Sigmoid colon (tissue), 7 donors: ENCODE measurements around the gene GBX1. TPM values are rescaled to one million over a fixed set of nuclear protein-coding genes. Genes with fewer than 3 reads are reported as not detected.

ENCODE experiments used
- DNase-seq: peaks from one replicate; pipeline ENCODE4 v3.0.0-alpha.2; 2019
- H3K27ac ChIP-seq, 4 donors: fragments of 200-600 bp; sonication (generic); one replicate each; pipeline ENCODE4 v1.5.1; 2016 to 2019; ENCODE audit warnings: mild to moderate bottlenecking in 1 of 4
- H3K27me3 ChIP-seq, 3 donors: fragments of 200-600 bp; sonication (generic); one replicate each; pipeline ENCODE4 v1.5.1; 2019; ENCODE audit warnings: mild to moderate bottlenecking in 1 of 3
- H3K36me3 ChIP-seq, 4 donors: fragments of 200-600 bp; sonication (generic); one replicate each; pipeline ENCODE4 v1.5.1; 2016 to 2019
- H3K4me1 ChIP-seq, 4 donors: fragments of 200-600 bp; sonication (generic); one replicate each; pipeline ENCODE4 v1.5.1; 2017 to 2019
- H3K4me3 ChIP-seq, 4 donors: fragments of 200-600 bp; sonication (generic); one replicate each; pipeline ENCODE4 v1.5.1; 2017 to 2019; ENCODE audit warnings: mild to moderate bottlenecking in 2 of 4, moderate library complexity in 1 of 4
- H3K9me3 ChIP-seq, 4 donors: fragments of 200-600 bp in 3 of 4; sonication (generic) in 3 of 4; one replicate each; pipeline versions ENCODE4 v1.5.1 to v1.6.1; 2013 to 2019
- EP300 ChIP-seq, 4 donors: sonication (generic); formaldehyde crosslinking; IDR thresholded peaks; one replicate each; pipeline ENCODE4 v1.6.1; 2017; ENCODE audit warnings: antibody characterized with exemption in 4 of 4
- POLR2A ChIP-seq, 2 donors: fragments of 450-650 bp; IDR thresholded peaks; one replicate each; pipeline ENCODE4 v1.6.1; 2016; ENCODE audit warnings: antibody characterized with exemption in 2 of 2, mild to moderate bottlenecking in 2 of 2, moderate library complexity in 2 of 2
- POLR2AphosphoS5 ChIP-seq, 4 donors: sonication (generic); formaldehyde crosslinking; IDR thresholded peaks; one replicate each; pipeline ENCODE4 v1.6.1; 2017; ENCODE audit warnings: antibody characterized with exemption in 4 of 4
- WGBS, 2 donors: extraction: QIAGEN DNeasy Blood & Tissue Kit; methylation state at CpG; one replicate each; pipeline ENCODE4 v1.1.7; 2013; 5-methylcytosine and 5-hydroxymethylcytosine counted together
- intact Hi-C: fragments of 100-400 bp; cut with DNase I; formaldehyde crosslinking; loops from one replicate; pipeline ENCODE4 v1.15.1; 2023
- polyA plus RNA-seq, 3 donors: library from polyadenylated mRNA; stranded (reverse); fragments of 200-250 nt; gene quantifications; one replicate each; pipeline ENCODE4 v1.2.3, GENCODE V29; 2013
- total RNA-seq, 4 donors: library from RNA; depleted of rRNA; stranded (reverse); fragments of >200 nt; gene quantifications; one replicate each; pipeline ENCODE4 v1.1.0, GENCODE V29; 2016
- TF ChIP-seq, protein P1 (sequence below), 4 experiments: fragments of 450-650 bp in 3 of 4; fragments of 200-600 bp in 1 of 4; IDR thresholded peaks; one replicate each; pipeline ENCODE4 v1.5.1; 2016 to 2019; ENCODE audit warnings: antibody characterized with exemption in 4 of 4, mild to moderate bottlenecking in 3 of 4, moderate library complexity in 2 of 4
- donor health status: healthy with polysubstance abuse.
- donor health status: Bipolar disorder and iron deficiency.
- donor health status: healthy.

The GBX1 gene
- total and polyA plus RNA-seq, 7 donors = not detected

DNA sequence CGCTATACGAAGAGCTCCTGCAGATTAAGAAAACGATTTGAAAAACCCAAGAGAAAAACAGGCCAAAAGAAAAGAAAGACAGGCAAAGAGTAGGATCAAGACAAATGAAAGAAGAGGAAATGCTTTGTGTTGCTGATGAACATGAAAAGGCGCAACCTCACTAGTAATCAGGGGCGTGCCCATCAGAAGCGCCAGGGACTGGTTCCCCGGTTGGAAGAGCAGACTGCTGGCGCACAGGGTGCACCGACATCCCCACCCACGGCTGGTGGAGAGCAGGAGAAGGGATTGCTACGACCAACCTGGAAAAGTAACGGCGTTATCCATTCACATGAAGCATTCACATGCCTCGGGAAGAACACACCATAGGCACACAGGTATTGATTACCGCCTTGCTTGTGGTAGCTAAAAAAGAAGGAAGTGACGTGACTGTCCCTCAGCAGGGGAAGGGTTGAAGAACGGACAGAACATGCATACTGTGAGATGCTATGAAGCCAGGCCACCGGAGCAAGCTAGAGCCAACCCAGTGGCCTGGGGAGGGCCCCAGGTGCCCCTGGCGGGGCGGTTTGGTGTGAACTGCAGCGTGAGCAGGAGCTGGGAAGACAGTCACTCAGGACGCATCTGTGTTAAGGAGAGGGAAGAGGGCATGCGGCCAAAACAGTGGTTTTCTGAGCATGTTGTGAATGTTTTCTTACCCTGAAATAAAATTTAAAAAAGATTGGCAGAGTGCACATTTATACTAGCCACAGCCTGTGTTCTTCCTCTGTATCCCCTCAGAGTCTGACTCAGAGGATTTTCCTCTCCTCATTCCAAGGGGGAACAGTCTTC is 62.9 kb downstream of the GBX1 start:
- no peak overlapping the region for H3K27ac ChIP-seq

DNA sequence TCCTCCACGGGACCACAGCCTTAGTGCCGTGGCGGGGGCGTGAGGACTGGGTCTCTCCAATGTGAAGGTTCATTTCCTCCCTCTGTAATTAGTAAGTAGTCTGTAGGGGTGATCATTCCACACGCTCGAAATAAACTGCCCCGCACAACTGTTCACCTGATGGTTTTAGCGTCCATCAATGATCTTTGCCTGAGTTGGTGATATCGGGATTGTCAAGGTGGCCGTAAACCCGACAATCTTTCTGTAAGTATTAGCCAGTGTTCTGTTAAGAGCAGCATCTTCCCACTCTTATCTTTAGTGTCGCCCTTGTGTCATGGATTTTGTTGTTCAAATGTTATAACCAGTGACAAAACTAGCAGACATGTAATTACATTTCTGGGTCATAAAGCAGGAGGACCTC is 63.5 kb downstream of the GBX1 start:
- Histone ChIP-seq H3K36me3 (peaks cover 0 to 8% (median 0%) of the 10 kb centered on the region in 4 donors), H3K27me3 (no peaks in the 10 kb centered on the region), H3K4me1 (peaks cover 0 to 36% (median 32%) of the 10 kb centered on the region in 4 donors), H3K9me3 (no peaks in the 10 kb centered on the region), H3K4me3 (no peak overlapping the region), H3K27ac (no peak overlapping the region)
- no peak for DNase-seq
- intact Hi-C loops = no loop called here
- 84 to 89% methylated on average over 12 of the region's 12 CpGs for WGBS, 2 donors
- no peak for TF ChIP-seq POLR2AphosphoS5 (IDR thresholded peaks at IDR 0.05)

More for the DNA sequence above, 62.9 kb downstream of the GBX1 start:
- 75 to 88% methylated on average over 23 of the region's 23 CpGs for WGBS, 2 donors
- TF ChIP-seq POLR2AphosphoS5 (IDR thresholded peaks at IDR 0.05) = no peak
- peaks cover 0 to 8% (median 0%) of the 10 kb centered on the region in 4 donors for H3K36me3 ChIP-seq
- intact Hi-C loops = no loop called here
- H3K4me1 ChIP-seq = peaks cover 0 to 38% (median 33%) of the 10 kb centered on the region in 4 donors
- H3K27me3 ChIP-seq = no peaks in the 10 kb centered on the region
- H3K4me3 ChIP-seq = no peak overlapping the region
- no peak for DNase-seq
- H3K9me3 ChIP-seq = no peaks in the 10 kb centered on the region

DNA sequence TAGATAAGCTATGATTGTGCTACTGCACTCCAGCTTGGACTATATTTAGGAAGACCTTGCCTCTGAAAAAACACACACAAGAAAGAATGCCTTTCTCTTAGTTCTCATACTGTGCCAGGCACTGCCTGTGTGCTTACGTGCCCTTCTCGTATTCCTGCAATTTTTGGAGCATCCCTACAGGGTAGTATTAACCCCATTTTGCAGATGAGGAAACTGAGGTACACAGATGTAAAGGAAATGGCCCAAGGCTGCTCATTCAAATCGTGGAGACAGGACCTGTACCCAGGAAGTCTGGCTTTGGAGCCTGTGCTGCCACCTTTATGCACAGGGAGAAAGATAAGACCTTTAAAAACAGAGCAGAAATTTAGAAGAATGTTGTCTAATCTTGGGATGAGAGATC is 64.5 kb downstream of the GBX1 start:
- Histone ChIP-seq H3K36me3 (peaks cover 0 to 8% (median 0%) of the 10 kb centered on the region in 4 donors), H3K4me1 (peaks cover 0 to 32% (median 29%) of the 10 kb centered on the region in 4 donors), H3K27ac (no peak overlapping the region), H3K27me3 (no peaks in the 10 kb centered on the region), H3K9me3 (no peaks in the 10 kb centered on the region), H3K4me3 (no peak overlapping the region)
- TF ChIP-seq, protein P1, sequence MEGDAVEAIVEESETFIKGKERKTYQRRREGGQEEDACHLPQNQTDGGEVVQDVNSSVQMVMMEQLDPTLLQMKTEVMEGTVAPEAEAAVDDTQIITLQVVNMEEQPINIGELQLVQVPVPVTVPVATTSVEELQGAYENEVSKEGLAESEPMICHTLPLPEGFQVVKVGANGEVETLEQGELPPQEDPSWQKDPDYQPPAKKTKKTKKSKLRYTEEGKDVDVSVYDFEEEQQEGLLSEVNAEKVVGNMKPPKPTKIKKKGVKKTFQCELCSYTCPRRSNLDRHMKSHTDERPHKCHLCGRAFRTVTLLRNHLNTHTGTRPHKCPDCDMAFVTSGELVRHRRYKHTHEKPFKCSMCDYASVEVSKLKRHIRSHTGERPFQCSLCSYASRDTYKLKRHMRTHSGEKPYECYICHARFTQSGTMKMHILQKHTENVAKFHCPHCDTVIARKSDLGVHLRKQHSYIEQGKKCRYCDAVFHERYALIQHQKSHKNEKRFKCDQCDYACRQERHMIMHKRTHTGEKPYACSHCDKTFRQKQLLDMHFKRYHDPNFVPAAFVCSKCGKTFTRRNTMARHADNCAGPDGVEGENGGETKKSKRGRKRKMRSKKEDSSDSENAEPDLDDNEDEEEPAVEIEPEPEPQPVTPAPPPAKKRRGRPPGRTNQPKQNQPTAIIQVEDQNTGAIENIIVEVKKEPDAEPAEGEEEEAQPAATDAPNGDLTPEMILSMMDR (IDR thresholded peaks at IDR 0.05) = no peak
- TF ChIP-seq POLR2AphosphoS5 (IDR thresholded peaks at IDR 0.05) (no peak), EP300 (IDR thresholded peaks at IDR 0.05) (no peak), POLR2A (IDR thresholded peaks at IDR 0.05) (no peak)
- 82% methylated on average over 3 of the region's 3 CpGs for WGBS, 2 donors
- intact Hi-C loops = no loop called here
- DNase-seq = no peak

DNA sequence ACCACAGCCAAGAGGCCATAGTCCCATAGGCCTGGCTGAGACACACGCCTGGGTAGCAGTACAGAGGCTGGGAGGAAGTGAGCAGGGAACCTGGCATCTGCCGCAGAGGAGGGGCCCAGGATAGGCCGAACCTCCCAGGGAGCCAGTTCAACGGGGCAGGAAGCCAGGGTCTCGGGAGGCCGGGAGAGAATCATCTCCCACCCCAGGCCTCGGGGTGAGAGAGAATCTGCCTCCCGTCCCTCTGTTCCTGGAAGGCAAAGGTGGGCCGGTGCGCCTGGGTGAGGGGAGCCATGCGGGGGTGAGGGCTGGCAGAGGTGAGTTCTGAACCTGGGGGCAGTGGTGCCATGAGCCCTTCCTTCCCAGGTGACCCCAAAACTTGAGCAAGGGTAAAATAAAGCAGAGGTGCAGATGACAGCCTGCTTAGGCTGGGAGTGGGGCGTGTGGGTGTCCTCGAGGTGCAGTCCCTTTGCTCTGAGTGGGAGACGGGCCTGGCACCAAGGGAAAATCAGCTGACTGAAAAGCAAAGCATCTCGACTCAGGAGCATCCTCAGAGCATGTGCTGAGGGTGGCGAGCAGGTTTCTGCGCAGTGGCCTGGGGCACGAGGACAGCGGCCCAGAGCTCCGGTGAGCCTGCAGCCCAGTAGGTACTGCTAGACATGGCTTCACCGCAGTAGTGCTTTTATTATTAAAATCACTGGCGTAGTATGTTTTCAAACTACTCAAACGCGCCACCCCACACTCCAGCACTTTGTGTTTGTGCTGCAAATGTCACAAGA is 65.7 kb downstream of the GBX1 start:
- Histone ChIP-seq H3K9me3 (no peaks in the 10 kb centered on the region), H3K27me3 (no peaks in the 10 kb centered on the region), H3K36me3 (peaks cover 0 to 8% (median 0%) of the 10 kb centered on the region in 4 donors), H3K4me3 (no peak overlapping the region), H3K27ac (no peak overlapping the region), H3K4me1 (peaks cover 0 to 32% (median 29%) of the 10 kb centered on the region in 4 donors)
- intact Hi-C loops = no loop called here
- no peak for TF ChIP-seq EP300 (IDR thresholded peaks at IDR 0.05)
- TF ChIP-seq, protein P1 (IDR thresholded peaks at IDR 0.05) = no peak
- no peak for DNase-seq
- WGBS, 2 donors = 87 to 92% methylated on average over 24 of the region's 24 CpGs

DNA sequence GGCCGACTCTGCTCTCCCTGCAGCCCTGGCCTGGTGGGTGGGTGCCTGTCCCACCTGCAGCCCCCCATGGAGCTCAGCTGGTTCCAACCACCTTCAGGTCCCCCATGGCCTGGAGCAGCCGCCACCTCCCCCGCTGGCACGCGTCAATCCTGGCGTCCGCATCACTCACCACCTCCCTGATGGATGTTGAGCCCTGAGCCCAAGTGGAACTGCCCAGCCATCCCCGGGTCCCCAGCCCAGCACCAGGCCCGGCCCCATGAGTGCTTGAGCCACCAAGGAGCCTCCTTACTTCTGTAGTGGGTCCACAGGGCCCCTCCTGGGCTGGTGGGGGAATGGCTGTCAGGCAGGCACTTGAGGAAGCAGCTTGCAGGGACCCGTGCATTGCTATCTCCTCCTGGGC is 66.6 kb downstream of the GBX1 start:
- DNase-seq = no peak
- no peak overlapping the region for H3K27ac ChIP-seq
- no peaks in the 10 kb centered on the region for H3K27me3 ChIP-seq
- TF ChIP-seq POLR2A (IDR thresholded peaks at IDR 0.05) (no peak), POLR2AphosphoS5 (IDR thresholded peaks at IDR 0.05) (no peak), EP300 (IDR thresholded peaks at IDR 0.05) (no peak)
- TF ChIP-seq, protein P1 (IDR thresholded peaks at IDR 0.05) = no peak
- H3K36me3 ChIP-seq = peaks cover 0 to 4% (median 0%) of the 10 kb centered on the region in 4 donors
- 92 to 94% methylated on average over 10 of the region's 10 CpGs for WGBS, 2 donors
- no peaks in the 10 kb centered on the region for H3K9me3 ChIP-seq
- no peak overlapping the region for H3K4me3 ChIP-seq
- H3K4me1 ChIP-seq = peaks cover 0 to 35% (median 29%) of the 10 kb centered on the region in 4 donors
- intact Hi-C loops = no loop called here
